Breast epithelium (tissue), 3 donors: ENCODE results near the gene ULK4.

Experiments
- POLR2A ChIP-seq: fragments of 450-650 bp; IDR thresholded peaks from one replicate; pipeline ENCODE4 v1.6.1; 2016; ENCODE audit warnings: antibody characterized with exemption, mild to moderate bottlenecking, moderate library complexity
- TF ChIP-seq, protein P1 (sequence below), 3 donors: fragments of 450-650 bp; IDR thresholded peaks; one replicate each; pipeline ENCODE4 v1.5.1; 2016 to 2017; ENCODE audit warnings: antibody characterized with exemption in 3 of 3, mild to moderate bottlenecking in 3 of 3, moderate library complexity in 3 of 3

DNA sequence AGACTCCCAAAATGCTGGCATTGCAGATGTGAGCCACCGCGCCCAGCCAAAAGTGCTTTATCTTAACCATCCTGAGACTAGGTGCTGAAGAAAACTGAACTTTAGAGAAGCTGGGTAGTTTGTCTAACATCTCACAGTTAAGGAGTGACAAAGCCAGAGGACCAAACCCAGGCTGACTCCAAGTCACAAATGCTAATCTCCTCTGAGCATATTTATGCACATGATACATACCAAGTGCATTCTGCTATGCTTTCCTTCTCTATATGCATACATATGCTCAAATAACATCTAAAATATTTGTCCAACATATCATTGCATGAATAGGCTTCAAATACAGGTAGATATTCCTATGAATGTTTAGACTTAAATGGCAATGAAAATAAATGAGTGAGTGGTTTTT, 505.7 kb downstream of the ULK4 start:
- TF ChIP-seq, protein P1, sequence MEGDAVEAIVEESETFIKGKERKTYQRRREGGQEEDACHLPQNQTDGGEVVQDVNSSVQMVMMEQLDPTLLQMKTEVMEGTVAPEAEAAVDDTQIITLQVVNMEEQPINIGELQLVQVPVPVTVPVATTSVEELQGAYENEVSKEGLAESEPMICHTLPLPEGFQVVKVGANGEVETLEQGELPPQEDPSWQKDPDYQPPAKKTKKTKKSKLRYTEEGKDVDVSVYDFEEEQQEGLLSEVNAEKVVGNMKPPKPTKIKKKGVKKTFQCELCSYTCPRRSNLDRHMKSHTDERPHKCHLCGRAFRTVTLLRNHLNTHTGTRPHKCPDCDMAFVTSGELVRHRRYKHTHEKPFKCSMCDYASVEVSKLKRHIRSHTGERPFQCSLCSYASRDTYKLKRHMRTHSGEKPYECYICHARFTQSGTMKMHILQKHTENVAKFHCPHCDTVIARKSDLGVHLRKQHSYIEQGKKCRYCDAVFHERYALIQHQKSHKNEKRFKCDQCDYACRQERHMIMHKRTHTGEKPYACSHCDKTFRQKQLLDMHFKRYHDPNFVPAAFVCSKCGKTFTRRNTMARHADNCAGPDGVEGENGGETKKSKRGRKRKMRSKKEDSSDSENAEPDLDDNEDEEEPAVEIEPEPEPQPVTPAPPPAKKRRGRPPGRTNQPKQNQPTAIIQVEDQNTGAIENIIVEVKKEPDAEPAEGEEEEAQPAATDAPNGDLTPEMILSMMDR (IDR thresholded peaks at IDR 0.05): no peak
- TF ChIP-seq POLR2A: no peak
